ENCODE measurements around the gene SNX1. TPM values are rescaled to one million over a fixed set of nuclear protein-coding genes. Genes with fewer than 3 reads are reported as not detected.

The SNX1 gene
- total and polyA plus RNA-seq, 2 donors (not counting 3 experiments of a cell fraction or from before 2014, with no cell fraction given): 56.0 to 113 TPM

DNA sequence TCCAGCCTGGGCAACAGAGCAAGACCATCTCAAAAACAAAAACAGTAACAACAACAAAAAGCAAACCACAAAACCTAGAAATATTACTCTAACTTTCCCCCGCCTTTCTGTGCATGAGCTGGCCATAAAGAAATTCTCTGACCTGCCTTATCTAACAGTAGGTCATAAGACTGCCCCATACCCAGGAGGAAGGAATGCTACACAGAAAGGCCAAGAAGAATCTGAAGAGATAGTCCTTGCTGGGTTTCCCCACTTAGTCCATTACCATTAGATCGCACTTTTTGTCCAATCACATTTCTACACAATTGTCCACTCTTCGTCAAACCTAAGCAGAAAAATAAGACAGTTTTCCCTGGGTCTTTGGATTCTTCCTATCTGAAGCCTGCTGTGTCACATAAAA lies 25.7 kb upstream of the SNX1 start:
- dilution Hi-C loops (cut with MboI; ENCODE audit: extremely low pct_ligation_motif_present, low sequenced_read_pairs): no loop called here

More for the DNA sequence above, 25.7 kb upstream of the SNX1 start:
- H3K9me1 ChIP-seq (replicated peaks; ENCODE audit: control insufficient read depth, extremely low read depth, insufficient read depth, low read length): no peaks in the 10 kb centered on the region
- no peak overlapping the region for H3K4me2 ChIP-seq (ENCODE audit: insufficient read depth, low read length)
- no peaks in the 10 kb centered on the region for H3K36me3 ChIP-seq (ENCODE audit: control insufficient read depth in 2 of 2, extremely low read depth in 1 of 2, insufficient read depth in 2 of 2, low read length in 2 of 2)
- H3K79me2 ChIP-seq (ENCODE audit: control insufficient read depth, insufficient read depth, low read length): no peaks in the 10 kb centered on the region
- DNase-seq (ENCODE audit: low read depth, low spot score): no peak
- no peak for TF ChIP-seq POLR2AphosphoS5 (IDR thresholded peaks at IDR 0.05; ENCODE audit: insufficient read depth, low read depth, low read length)
- TF ChIP-seq, protein P1, sequence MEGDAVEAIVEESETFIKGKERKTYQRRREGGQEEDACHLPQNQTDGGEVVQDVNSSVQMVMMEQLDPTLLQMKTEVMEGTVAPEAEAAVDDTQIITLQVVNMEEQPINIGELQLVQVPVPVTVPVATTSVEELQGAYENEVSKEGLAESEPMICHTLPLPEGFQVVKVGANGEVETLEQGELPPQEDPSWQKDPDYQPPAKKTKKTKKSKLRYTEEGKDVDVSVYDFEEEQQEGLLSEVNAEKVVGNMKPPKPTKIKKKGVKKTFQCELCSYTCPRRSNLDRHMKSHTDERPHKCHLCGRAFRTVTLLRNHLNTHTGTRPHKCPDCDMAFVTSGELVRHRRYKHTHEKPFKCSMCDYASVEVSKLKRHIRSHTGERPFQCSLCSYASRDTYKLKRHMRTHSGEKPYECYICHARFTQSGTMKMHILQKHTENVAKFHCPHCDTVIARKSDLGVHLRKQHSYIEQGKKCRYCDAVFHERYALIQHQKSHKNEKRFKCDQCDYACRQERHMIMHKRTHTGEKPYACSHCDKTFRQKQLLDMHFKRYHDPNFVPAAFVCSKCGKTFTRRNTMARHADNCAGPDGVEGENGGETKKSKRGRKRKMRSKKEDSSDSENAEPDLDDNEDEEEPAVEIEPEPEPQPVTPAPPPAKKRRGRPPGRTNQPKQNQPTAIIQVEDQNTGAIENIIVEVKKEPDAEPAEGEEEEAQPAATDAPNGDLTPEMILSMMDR (IDR thresholded peaks at IDR 0.05; ENCODE audit: extremely low read depth in 1 of 2, insufficient read depth in 1 of 2, low read depth in 1 of 2, low read length in 2 of 2): no peak
- no peak for TF ChIP-seq FOS (IDR thresholded peaks at IDR 0.05; ENCODE audit: borderline replicate concordance, insufficient read depth, low read length)
- no peak for TF ChIP-seq EZH2 (IDR thresholded peaks at IDR 0.05; ENCODE audit: borderline replicate concordance, low read depth, low read length, severe bottlenecking)
- no peak for TF ChIP-seq MYC (IDR thresholded peaks at IDR 0.05; ENCODE audit: low read depth, low read length)
- no peak for TF ChIP-seq GATA2 (IDR thresholded peaks at IDR 0.05; ENCODE audit: insufficient read depth, insufficient read length, low read depth, low read length)
- TF ChIP-seq POLR2A (IDR thresholded peaks at IDR 0.05; ENCODE audit: low read depth, low read length): no peak
- no peak for TF ChIP-seq MAX (IDR thresholded peaks at IDR 0.05; ENCODE audit: insufficient read depth, insufficient read length)
- no peak for TF ChIP-seq JUN (IDR thresholded peaks at IDR 0.05; ENCODE audit: borderline replicate concordance, insufficient read depth, insufficient read length, low read depth)
- no peak overlapping the region for H3K27ac ChIP-seq (ENCODE audit: insufficient read depth, low read depth, low read length)
- H4K20me1 ChIP-seq (replicated peaks; ENCODE audit: control insufficient read depth, extremely low read depth, insufficient read depth, low read length): no peaks in the 10 kb centered on the region
- ChIA-PET CTCF (interaction anchor here (0.6 to 6.9 kb wide), 8 partner anchors 9 to 828 kb away, joined by 3 to 180 read pairs (median 4); partner anchors contain the start of gene DAPK2), POLR2A (interaction anchor here (0.6 kb wide), 1 partner anchor 955 kb away, joined by 4 read pairs; no protein-coding TSS in a partner anchor)
- intact Hi-C loops (cut with micrococcal nuclease): no loop called here
- H3K9ac ChIP-seq (replicated peaks; ENCODE audit: extremely low read depth, insufficient read depth, low read length): no peak overlapping the region
- no peak overlapping the region for H2AFZ ChIP-seq (ENCODE audit: low read depth, low read length)
- peaks cover 28% of the 10 kb centered on the region for H3K4me1 ChIP-seq (ENCODE audit: control insufficient read depth, extremely low read depth, insufficient read depth, low read length)
- H3K27me3 ChIP-seq (ENCODE audit: control insufficient read depth in 2 of 2, insufficient read depth in 2 of 2, low read length in 2 of 2): no peaks in the 10 kb centered on the region
- no TSS peak for BruUV-seq (replicated peaks)
- no peaks in the 10 kb centered on the region for H3K9me3 ChIP-seq (replicated peaks; ENCODE audit: control insufficient read depth, insufficient read depth, low read length)
- no peak overlapping the region for H3K4me3 ChIP-seq (replicated peaks in 1 of 3; ENCODE audit: insufficient read depth in 1 of 3, low read depth in 1 of 3, low read length in 3 of 3)
- FAIRE-seq: no peak

All from endothelial cell of umbilical vein (primary cell).